ENCODE data around the gene LRRC8D.

- TF ChIP-seq ZNF143 (CRISPR knock-in tag; IDR thresholded peaks at IDR 0.05) (no peak), HDAC3 (IDR thresholded peaks at IDR 0.05; ENCODE audit: borderline replicate concordance, partially characterized antibody) (no peak), ZZZ3 (IDR thresholded peaks at IDR 0.05) (no peak)
Observed at GRCh38 chr1:89855413-89856123, 34.7 kb downstream of the LRRC8D start.
